SU-DHL-6 (cell line): ENCODE results near the gene FSTL1.

Source experiments
- H2AFZ ChIP-seq: fragments of 200-600 bp; sonication (generic); 2 replicates; pipeline ENCODE4 v1.6.1; 2014; ENCODE audit warnings: low read depth, mild to moderate bottlenecking, moderate library complexity, mixed read lengths, antibody characterized with exemption, low read length; ENCODE audit not compliant: severe bottlenecking
- H3F3A ChIP-seq: fragments of 200-600 bp; shearing (Covaris generic); 2 replicates; pipeline ENCODE4 v1.6.0; 2016; ENCODE audit warnings: antibody characterized with exemption, mild to moderate bottlenecking; ENCODE audit not compliant: insufficient read depth
- H3K27ac ChIP-seq: fragments of 200-600 bp; sonication (generic); 2 replicates; pipeline ENCODE4 v1.5.1; 2016; ENCODE audit warnings: low read depth, mild to moderate bottlenecking, low read length, moderate library complexity, mixed read lengths
- H3K27me3 ChIP-seq: fragments of 200-600 bp; sonication (generic), shearing (Covaris generic); 2 replicates; pipeline ENCODE4 v1.6.0; 2014; ENCODE audit warnings: mild to moderate bottlenecking, low read length
- H3K36me3 ChIP-seq: fragments of 200-600 bp; sonication (generic); 2 replicates; pipeline ENCODE4 v1.6.1; 2014; ENCODE audit warnings: mild to moderate bottlenecking, low read length, mixed read lengths
- H3K4me2 ChIP-seq: fragments of 300-600, 200-600 bp; shearing (Covaris generic), sonication (generic); 2 replicates; pipeline ENCODE4 v1.6.0; 2014; ENCODE audit warnings: low read length, low read depth, mild to moderate bottlenecking; ENCODE audit not compliant: poor library complexity, severe bottlenecking
- H3K4me3 ChIP-seq: fragments of 200-600 bp; sonication (generic); 2 replicates; pipeline ENCODE4 v1.5.1; 2014; ENCODE audit warnings: antibody characterized with exemption, low read length, mild to moderate bottlenecking, mixed read lengths; ENCODE audit not compliant: insufficient read depth, poor library complexity, severe bottlenecking
- H3K79me2 ChIP-seq: fragments of 200-600 bp; sonication (generic); 2 replicates; pipeline ENCODE4 v1.6.1; 2014; ENCODE audit warnings: mild to moderate bottlenecking, low read length, moderate library complexity; ENCODE audit not compliant: insufficient read depth
- H3K9ac ChIP-seq: fragments of 200-600 bp; sonication (generic); 2 replicates; pipeline ENCODE4 v1.7.0; 2014; ENCODE audit warnings: mild to moderate bottlenecking, low read length
- H3K9me2 ChIP-seq: fragments of 200-600 bp; sonication (generic); replicated peaks from 2 replicates; pipeline ENCODE4 v1.6.1; 2014; ENCODE audit warnings: low read length; ENCODE audit not compliant: insufficient read depth
- H3K9me3 ChIP-seq: fragments of 200-600 bp; sonication (generic); 2 replicates; pipeline ENCODE4 v1.6.1; 2014; ENCODE audit warnings: low read length, mixed read lengths; ENCODE audit not compliant: insufficient read depth
- H4K20me1 ChIP-seq: fragments of 200-600 bp; sonication (generic); 2 replicates; pipeline ENCODE4 v1.6.1; 2014; ENCODE audit warnings: low read depth, mild to moderate bottlenecking, antibody characterized with exemption, low read length, moderate library complexity, mixed read lengths
- EZH2phosphoT487 ChIP-seq: fragments of 200-600 bp; sonication (generic), shearing (Covaris generic); conservative IDR thresholded peaks from 2 replicates; pipeline ENCODE4 v1.6.1; 2018; ENCODE audit warnings: mild to moderate bottlenecking, antibody characterized with exemption, low read length, moderate library complexity, mixed read lengths
- TF ChIP-seq, protein P1 (sequence below): fragments of 200-600 bp; sonication (generic); IDR thresholded peaks from one replicate; pipeline ENCODE4 v1.5.1; 2017; ENCODE audit warnings: antibody characterized with exemption, mild to moderate bottlenecking, low read length, moderate library complexity; ENCODE audit not compliant: insufficient read depth, poor library complexity, severe bottlenecking

FSTL1 gene

DNA sequence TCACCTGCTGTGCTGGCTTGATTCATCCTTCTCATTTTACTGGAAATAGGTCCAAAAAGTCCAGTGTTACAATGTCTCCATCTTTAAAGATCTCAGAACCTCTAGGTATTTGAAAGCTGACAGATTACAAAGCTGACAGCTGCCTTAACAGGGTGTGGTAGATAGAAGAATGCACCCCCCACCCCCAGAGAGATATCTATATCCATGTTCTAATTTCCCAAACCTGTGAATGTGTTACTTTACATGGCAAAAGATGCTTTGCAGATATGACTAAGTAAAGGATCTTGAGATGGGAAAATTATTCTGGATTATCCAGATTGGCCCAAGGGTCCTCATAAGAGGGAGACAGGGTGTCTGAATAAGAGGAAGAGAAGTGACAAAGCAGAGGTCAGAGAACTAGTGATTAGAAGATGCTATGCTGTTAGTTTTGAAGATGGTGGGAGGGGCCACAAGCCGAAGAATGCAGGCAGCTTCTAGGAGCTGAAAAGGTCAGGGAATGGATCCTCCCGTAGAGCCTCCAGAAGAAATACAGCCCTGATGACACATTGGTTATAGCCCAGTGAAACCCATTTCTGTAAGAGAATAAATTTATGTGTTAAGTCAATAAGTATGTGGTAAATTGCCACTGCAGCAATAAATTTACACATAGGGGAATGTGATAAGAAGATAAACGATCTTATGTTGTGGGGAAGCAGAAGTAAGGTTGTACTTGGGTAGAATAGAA lies 21.5 kb upstream of the FSTL1 start:
- H3K9ac ChIP-seq = no peak overlapping the region
- no peaks in the 10 kb centered on the region for H3K79me2 ChIP-seq
- H3K9me3 ChIP-seq = no peaks in the 10 kb centered on the region
- H3K4me2 ChIP-seq = no peak overlapping the region
- no peaks in the 10 kb centered on the region for H3F3A ChIP-seq
- H2AFZ ChIP-seq = no peak overlapping the region
- no peaks in the 10 kb centered on the region for H3K36me3 ChIP-seq
- TF ChIP-seq, protein P1, sequence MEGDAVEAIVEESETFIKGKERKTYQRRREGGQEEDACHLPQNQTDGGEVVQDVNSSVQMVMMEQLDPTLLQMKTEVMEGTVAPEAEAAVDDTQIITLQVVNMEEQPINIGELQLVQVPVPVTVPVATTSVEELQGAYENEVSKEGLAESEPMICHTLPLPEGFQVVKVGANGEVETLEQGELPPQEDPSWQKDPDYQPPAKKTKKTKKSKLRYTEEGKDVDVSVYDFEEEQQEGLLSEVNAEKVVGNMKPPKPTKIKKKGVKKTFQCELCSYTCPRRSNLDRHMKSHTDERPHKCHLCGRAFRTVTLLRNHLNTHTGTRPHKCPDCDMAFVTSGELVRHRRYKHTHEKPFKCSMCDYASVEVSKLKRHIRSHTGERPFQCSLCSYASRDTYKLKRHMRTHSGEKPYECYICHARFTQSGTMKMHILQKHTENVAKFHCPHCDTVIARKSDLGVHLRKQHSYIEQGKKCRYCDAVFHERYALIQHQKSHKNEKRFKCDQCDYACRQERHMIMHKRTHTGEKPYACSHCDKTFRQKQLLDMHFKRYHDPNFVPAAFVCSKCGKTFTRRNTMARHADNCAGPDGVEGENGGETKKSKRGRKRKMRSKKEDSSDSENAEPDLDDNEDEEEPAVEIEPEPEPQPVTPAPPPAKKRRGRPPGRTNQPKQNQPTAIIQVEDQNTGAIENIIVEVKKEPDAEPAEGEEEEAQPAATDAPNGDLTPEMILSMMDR = no peak
- no peak for TF ChIP-seq EZH2phosphoT487
- H4K20me1 ChIP-seq = no peaks in the 10 kb centered on the region
- no peak overlapping the region for H3K27ac ChIP-seq
- no peak overlapping the region for H3K4me3 ChIP-seq
- H3K27me3 ChIP-seq = no peaks in the 10 kb centered on the region
- no peaks in the 10 kb centered on the region for H3K9me2 ChIP-seq

DNA sequence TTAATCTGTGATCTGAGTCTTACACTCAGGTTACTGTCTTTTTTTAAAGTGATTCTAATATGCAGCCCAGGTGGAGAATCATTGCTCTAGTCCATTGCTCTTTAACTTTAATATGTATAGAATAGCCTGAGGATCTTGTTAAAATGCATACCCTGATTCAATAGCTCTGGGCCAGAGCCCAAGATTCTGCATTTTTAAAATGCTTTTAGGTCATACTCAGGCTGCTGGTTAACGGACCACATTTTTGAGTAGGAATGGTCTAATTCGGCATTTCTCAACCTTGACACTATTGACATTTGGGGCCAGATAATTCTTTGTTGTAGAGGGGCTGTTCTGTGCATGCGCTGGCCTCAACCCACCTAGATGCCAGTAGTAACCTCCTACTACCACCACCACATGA lies 20.9 kb upstream of the FSTL1 start:
- no peak overlapping the region for H2AFZ ChIP-seq
- H4K20me1 ChIP-seq = no peaks in the 10 kb centered on the region
- no peaks in the 10 kb centered on the region for H3K9me3 ChIP-seq
- H3K27ac ChIP-seq = no peak overlapping the region
- H3K36me3 ChIP-seq = no peaks in the 10 kb centered on the region
- no peaks in the 10 kb centered on the region for H3K27me3 ChIP-seq
- H3F3A ChIP-seq = no peaks in the 10 kb centered on the region
- no peak overlapping the region for H3K4me3 ChIP-seq
- H3K9ac ChIP-seq = no peak overlapping the region
- no peak overlapping the region for H3K4me2 ChIP-seq
- no peaks in the 10 kb centered on the region for H3K79me2 ChIP-seq
- TF ChIP-seq EZH2phosphoT487 = no peak
- TF ChIP-seq, protein P1 = no peak
- no peaks in the 10 kb centered on the region for H3K9me2 ChIP-seq

DNA sequence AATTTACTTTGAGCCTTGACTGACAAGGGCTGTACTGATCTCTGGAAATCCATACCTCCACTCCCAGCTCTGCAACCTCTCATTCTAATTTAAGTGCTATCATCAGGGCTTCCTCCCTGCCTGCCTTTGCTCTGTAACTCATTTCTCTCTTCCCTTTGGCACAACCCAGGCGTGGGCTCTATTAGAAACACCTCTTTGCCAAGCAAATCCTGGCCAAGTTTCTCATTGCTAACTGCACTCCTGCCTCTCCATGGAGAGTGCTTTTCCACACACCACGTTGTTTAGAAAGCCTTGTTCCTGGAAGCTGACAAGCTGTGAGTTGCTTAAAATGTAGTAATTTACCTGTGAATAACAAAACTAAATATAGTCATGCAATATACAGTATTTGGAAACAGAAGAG lies 20.1 kb upstream of the FSTL1 start:
- Histone ChIP-seq H3K4me2 (no peak overlapping the region), H3K27me3 (no peaks in the 10 kb centered on the region), H2AFZ (no peak overlapping the region), H3K9ac (no peak overlapping the region), H3K36me3 (no peaks in the 10 kb centered on the region), H3F3A (no peaks in the 10 kb centered on the region), H3K4me3 (no peak overlapping the region), H3K79me2 (no peaks in the 10 kb centered on the region), H4K20me1 (no peaks in the 10 kb centered on the region), H3K27ac (no peak overlapping the region), H3K9me3 (no peaks in the 10 kb centered on the region), H3K9me2 (no peaks in the 10 kb centered on the region)
- TF ChIP-seq, protein P1 = no peak
